ENCODE measurements around the gene DCST2. TPM values are rescaled to one million over a fixed set of nuclear protein-coding genes. Genes with fewer than 3 reads are reported as not detected.

The DCST2 gene
- total and polyA plus RNA-seq, 9 of the 15 experiments (the other 6 are each of a cell fraction or from before 2014, with no cell fraction given), result 0.09 to 0.49 (median 0.11) TPM; not detected in 3

DNA sequence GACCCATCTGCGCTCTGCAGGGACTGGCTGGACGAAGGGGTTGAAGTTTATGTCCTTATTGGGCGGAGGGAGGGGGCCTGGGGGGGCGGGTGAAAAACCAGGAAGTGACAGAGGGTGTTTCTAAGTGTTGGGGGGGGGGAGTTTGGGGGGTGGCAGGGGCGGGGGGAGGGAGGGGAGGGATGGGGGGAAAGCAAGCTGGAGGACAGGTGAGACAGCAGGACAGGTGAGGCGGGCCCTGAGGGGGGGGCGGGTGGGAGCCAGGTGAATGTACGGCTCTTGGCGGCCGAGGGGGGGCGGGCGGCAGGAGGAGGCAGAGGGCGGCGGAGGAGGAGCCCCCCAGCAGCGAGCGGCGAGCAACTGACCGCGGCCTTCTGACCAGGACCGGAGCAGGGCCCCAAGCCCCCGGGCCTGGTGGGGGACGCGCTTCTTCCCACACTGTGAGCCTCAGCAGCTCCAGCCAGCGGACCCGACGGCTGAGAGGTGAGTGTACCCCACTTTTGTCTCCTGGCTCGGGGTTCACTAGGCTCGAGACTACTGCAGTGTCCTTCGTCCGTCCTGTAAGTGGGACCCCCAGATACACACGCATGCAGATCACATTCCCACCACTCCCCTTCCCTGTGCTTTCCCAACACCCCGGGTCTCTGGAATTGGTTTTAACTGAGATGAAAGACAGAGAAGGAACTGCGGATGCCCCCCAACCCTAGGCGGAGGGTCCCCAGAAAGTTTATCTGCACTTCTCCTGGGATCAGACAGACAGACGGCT lies 30.9 kb downstream of the DCST2 start, which contains the start of gene ZBTB7B (continued):
- no peak for TF ChIP-seq PHF20 (IDR thresholded peaks at IDR 0.05; ENCODE audit: partially characterized antibody)
- TF ChIP-seq NR2C1 (IDR thresholded peaks at IDR 0.05), result no peak
- no peak for TF ChIP-seq NR2C1 (tag; IDR thresholded peaks at IDR 0.05)
- no peak for TF ChIP-seq FOXK1 (CRISPR knock-in tag; IDR thresholded peaks at IDR 0.05; ENCODE audit: borderline replicate concordance)
- no peak for TF ChIP-seq TCFL5 (CRISPR knock-in tag; conservative IDR thresholded peaks at IDR 0.05)
- TF ChIP-seq EGR1 (conservative IDR thresholded peaks at IDR 0.05), result no peak
- TF ChIP-seq, protein P1, sequence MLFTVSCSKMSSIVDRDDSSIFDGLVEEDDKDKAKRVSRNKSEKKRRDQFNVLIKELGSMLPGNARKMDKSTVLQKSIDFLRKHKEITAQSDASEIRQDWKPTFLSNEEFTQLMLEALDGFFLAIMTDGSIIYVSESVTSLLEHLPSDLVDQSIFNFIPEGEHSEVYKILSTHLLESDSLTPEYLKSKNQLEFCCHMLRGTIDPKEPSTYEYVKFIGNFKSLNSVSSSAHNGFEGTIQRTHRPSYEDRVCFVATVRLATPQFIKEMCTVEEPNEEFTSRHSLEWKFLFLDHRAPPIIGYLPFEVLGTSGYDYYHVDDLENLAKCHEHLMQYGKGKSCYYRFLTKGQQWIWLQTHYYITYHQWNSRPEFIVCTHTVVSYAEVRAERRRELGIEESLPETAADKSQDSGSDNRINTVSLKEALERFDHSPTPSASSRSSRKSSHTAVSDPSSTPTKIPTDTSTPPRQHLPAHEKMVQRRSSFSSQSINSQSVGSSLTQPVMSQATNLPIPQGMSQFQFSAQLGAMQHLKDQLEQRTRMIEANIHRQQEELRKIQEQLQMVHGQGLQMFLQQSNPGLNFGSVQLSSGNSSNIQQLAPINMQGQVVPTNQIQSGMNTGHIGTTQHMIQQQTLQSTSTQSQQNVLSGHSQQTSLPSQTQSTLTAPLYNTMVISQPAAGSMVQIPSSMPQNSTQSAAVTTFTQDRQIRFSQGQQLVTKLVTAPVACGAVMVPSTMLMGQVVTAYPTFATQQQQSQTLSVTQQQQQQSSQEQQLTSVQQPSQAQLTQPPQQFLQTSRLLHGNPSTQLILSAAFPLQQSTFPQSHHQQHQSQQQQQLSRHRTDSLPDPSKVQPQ (CRISPR knock-in tag; IDR thresholded peaks at IDR 0.05; ENCODE audit: borderline replicate concordance), result no peak
- no peak for TF ChIP-seq RAD51 (IDR thresholded peaks at IDR 0.05; ENCODE audit: borderline replicate concordance, low read depth)
- TF ChIP-seq, protein P2, sequence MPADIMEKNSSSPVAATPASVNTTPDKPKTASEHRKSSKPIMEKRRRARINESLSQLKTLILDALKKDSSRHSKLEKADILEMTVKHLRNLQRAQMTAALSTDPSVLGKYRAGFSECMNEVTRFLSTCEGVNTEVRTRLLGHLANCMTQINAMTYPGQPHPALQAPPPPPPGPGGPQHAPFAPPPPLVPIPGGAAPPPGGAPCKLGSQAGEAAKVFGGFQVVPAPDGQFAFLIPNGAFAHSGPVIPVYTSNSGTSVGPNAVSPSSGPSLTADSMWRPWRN (IDR thresholded peaks at IDR 0.05; ENCODE audit: low read depth), result no peak
- 0 out of 2 replicates have a peak, but pooled peaks have one; percentile 22 for TF ChIP-seq HDGF (IDR thresholded peaks at IDR 0.05)
- no peak for TF ChIP-seq SMARCE1 (IDR thresholded peaks at IDR 0.05)
- TF ChIP-seq, protein P3, sequence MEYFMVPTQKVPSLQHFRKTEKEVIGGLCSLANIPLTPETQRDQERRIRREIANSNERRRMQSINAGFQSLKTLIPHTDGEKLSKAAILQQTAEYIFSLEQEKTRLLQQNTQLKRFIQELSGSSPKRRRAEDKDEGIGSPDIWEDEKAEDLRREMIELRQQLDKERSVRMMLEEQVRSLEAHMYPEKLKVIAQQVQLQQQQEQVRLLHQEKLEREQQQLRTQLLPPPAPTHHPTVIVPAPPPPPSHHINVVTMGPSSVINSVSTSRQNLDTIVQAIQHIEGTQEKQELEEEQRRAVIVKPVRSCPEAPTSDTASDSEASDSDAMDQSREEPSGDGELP (CRISPR knock-in tag; IDR thresholded peaks at IDR 0.05; ENCODE audit: borderline replicate concordance), result 0 out of 2 replicates have a peak, but pooled peaks have one; percentile 4
- TF ChIP-seq ZNF143 (CRISPR knock-in tag; IDR thresholded peaks at IDR 0.05), result no peak
- peak; percentile 27 to 29; a peak in 1 of 4 replicates for TF ChIP-seq SIN3A (IDR thresholded peaks at IDR 0.05; ENCODE audit: borderline replicate concordance in 2 of 2, control insufficient read depth in 1 of 2, low read depth in 2 of 2, low read length in 2 of 2)
- no peak for TF ChIP-seq WHSC1 (IDR thresholded peaks at IDR 0.05; ENCODE audit: low read length)
- no peak for TF ChIP-seq KLF13 (tag; IDR thresholded peaks at IDR 0.05; ENCODE audit: borderline replicate concordance, low read depth)
- TF ChIP-seq BHLHE40 (IDR thresholded peaks at IDR 0.05; ENCODE audit: low read length), result no peak

Data from K562 (cell line).